HG03558 (cell line): ENCODE results near the gene SMO.
"Not testable (repeated sequence)": the region's sequence is repeated elsewhere in the genome, so short reads cannot be mapped to it uniquely, and the experiment has no call there.

Source experiments
- ATAC-seq: cut with Tn5 transposase; IDR thresholded peaks from one replicate; pipeline ENCODE4 v1.9.1; 2021; ENCODE audit warnings: moderate number of reproducible peaks; ENCODE audit not compliant: unreplicated experiment; ENCODE audit errors: extremely low read depth

The SMO gene

GRCh38 chr7:129227646-129228578 lies 39.5 kb downstream of the SMO start:
- ATAC-seq = no peak

- no peak for ATAC-seq
These were observed 40.2 kb downstream of the SMO start for GRCh38 chr7:129228633-129229032.

- no peak for ATAC-seq
These were observed 43.2 kb downstream of the SMO start for GRCh38 chr7:129231666-129232065.

- ATAC-seq = no peak
These were observed 50.1 kb downstream of the SMO start for GRCh38 chr7:129238546-129238945.

GRCh38 chr7:129240119-129240820 lies 51.8 kb downstream of the SMO start:
- no peak for ATAC-seq

GRCh38 chr7:129244220-129244619 lies 55.8 kb downstream of the SMO start:
- no peak for ATAC-seq

- ATAC-seq = no peak
These were observed 57.1 kb downstream of the SMO start for GRCh38 chr7:129245533-129245932.

GRCh38 chr7:129247087-129247486 lies 58.7 kb downstream of the SMO start:
- ATAC-seq = no peak

GRCh38 chr7:129252128-129252527 lies 63.7 kb downstream of the SMO start:
- ATAC-seq = no peak

GRCh38 chr7:129252603-129253002 lies 64.2 kb downstream of the SMO start:
- ATAC-seq = not testable (repeated sequence)

GRCh38 chr7:129255800-129256199 lies 67.4 kb downstream of the SMO start:
- ATAC-seq = no peak

- no peak for ATAC-seq
These were observed 67.8 kb downstream of the SMO start for GRCh38 chr7:129256221-129256620.

- ATAC-seq = no peak
These were observed 68.7 kb downstream of the SMO start for GRCh38 chr7:129257168-129257567.

GRCh38 chr7:129258649-129259389 lies 70.4 kb downstream of the SMO start:
- no peak for ATAC-seq

- ATAC-seq = no peak
These were observed 73.9 kb downstream of the SMO start for GRCh38 chr7:129262324-129262723.
